Measurements from ENCODE around the gene RARG.

Gene RARG

GRCh38 chr12:53244337-53244736 lies 12.3 kb upstream of the RARG start:
- no peak for DNase-seq

GRCh38 chr12:53241623-53242412 lies 9.8 kb upstream of the RARG start:
- DNase-seq, result no peak

DNA sequence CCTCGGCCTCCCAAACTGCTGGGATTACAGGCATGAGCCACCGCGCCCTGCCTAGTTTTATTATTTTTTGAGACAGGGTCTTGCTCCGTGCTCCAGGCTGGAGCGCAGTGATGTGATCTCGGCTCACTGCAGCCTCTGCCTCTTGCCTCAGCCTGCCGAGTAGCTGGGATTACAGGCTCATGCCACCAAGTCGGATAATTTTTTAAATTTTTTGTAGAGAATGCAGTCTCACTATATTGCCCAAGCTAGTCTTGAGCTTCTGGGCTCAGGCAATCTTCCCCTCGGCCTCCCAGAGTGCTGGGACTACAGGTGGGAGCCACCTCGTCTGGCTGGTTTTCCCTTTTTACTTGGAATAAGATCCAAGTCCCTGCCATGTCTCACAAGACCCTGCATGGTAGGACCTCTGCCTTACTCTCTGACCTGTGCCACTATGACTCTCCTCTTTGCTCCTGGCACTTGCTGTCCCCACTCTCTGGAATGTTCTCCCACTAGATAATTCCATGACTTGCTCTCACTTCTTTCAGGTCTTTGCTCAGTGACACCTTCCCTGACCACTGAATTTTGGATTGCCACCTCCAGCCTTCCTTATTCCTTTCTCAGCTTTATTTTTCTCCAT lies 7.7 kb upstream of the RARG start:
- DNase-seq, result no peak

DNA sequence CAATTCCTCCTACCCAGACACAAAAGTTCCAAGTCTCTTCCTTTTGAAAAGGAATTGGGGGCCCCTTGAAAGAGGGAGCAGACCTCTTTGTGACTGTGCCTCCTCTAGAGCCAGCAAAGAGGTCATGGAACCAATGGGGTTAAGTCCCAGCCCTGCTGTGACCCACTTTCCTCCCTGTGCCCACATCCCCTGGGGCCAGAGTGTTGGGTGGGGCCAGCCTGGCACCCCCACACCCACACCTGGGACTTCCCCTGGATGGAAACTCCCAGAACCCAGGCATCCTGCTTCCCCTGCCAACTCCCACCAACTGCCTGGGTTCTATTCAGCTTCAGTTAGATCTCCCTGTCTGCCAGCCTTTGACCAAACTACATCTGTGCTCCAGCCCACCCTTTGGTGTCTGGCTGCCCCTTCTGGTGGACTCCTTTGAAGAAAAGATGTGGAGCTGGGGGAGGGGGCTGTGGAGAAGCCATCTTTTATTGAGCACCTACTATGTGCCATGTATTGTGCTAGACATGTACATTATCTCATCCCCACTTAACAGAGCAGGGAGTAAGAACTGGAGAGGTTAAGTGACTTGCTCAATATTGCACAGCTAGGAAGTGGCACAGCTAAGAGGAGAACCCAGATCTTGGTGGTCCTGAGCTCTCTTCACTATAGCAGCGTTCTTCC lies 4.6 kb upstream of the RARG start:
- DNase-seq, result no peak

- DNase-seq, result no peak
These were observed 3.9 kb upstream of the RARG start for GRCh38 chr12:53235742-53236442.

DNA sequence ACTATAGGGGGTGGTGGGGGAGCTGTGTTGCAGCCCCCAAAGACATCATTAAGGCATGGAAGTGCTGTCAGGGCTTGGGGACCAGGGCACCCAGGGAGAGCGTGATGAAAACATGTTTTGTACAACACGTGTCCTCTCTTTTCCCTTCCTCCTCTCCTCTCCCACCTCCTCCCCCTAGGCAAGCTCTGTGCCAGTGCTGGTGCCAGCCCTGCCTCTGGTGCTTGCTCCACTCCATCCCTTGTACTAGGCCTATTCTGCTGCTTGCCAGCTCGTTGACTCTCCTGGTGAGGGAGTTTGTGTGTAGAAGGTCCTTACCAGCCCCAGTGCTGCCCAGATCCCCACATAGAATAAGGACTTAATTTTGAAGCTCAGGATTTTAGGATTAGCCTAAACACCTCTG lies 3.2 kb upstream of the RARG start:
- no peak for DNase-seq

- peak; percentile 25 for DNase-seq
These were observed 2.4 kb upstream of the RARG start for GRCh38 chr12:53234271-53234914.

GRCh38 chr12:53233671-53234121 lies 1.7 kb upstream of the RARG start:
- DNase-seq, result no peak

- no peak for DNase-seq
These were observed 845 bp upstream of the RARG start for GRCh38 chr12:53232646-53233461.

GRCh38 chr12:53231671-53231920 lies 413 bp downstream of the RARG start:
- no peak for DNase-seq

GRCh38 chr12:53230108-53230845 lies 1.7 kb downstream of the RARG start:
- DNase-seq, result no peak

DNA sequence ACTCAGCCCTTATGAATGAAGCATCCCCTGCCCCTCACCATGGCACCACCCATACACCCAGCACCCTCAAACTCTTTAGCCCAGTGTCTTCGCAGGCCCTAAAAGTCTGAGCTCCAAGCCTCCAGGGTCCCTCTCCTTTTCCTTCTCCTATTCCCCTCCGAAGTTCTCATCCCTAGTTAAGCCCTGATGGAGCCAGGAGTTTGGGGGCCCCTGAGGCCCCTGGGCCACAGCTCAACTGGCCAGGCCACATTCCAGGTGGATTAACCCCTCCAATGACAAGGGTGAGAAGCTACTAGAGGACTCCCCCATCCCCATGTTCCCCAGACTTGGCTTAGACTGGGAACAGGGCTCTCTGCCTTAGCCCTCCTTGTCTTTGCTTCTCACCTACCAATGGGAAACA lies 2.6 kb downstream of the RARG start:
- no peak for DNase-seq

- no peak for DNase-seq
These were observed 4.2 kb downstream of the RARG start for GRCh38 chr12:53227836-53228235.

- DNase-seq, result no peak
These were observed 4.7 kb downstream of the RARG start for GRCh38 chr12:53227341-53227740.

GRCh38 chr12:53226815-53227214 lies 5.2 kb downstream of the RARG start:
- no peak for DNase-seq

GRCh38 chr12:53225635-53226424 lies 6.2 kb downstream of the RARG start:
- DNase-seq, result no peak

DNA sequence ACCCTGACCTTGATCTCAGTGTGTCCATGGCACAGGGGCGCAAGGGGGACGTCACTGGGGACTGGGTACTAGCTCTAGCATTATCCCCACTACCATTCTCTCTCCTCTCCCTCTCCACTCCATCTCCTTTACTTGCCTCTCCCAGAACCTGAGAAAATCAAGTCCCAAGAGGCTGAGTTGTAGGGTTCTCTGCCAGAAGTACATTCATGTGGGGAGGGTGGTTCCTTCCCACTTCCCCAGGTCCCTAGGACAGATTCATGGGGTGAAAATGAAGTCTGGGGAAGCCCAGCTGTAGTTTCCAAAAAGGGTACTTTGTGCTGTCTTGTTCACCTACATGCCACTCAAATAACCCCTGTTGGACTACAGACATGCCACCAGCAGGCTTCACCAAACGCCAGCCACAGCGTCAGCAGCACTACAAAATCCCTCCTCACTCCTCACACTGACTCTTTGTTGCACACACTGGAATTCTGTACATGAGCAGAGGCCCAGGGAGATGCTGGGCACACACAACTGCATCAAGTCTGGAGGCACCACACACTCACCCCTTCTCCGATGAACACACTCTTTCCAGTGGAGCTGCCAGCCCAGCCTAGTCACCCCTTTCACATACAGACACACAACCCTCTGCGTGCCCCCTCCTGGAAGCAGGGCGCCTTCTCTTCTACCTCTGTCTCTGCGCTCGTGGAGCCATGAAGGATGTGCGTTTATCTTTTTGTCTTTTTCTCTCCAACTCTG lies 6.9 kb downstream of the RARG start:
- DNase-seq, result no peak

DNA sequence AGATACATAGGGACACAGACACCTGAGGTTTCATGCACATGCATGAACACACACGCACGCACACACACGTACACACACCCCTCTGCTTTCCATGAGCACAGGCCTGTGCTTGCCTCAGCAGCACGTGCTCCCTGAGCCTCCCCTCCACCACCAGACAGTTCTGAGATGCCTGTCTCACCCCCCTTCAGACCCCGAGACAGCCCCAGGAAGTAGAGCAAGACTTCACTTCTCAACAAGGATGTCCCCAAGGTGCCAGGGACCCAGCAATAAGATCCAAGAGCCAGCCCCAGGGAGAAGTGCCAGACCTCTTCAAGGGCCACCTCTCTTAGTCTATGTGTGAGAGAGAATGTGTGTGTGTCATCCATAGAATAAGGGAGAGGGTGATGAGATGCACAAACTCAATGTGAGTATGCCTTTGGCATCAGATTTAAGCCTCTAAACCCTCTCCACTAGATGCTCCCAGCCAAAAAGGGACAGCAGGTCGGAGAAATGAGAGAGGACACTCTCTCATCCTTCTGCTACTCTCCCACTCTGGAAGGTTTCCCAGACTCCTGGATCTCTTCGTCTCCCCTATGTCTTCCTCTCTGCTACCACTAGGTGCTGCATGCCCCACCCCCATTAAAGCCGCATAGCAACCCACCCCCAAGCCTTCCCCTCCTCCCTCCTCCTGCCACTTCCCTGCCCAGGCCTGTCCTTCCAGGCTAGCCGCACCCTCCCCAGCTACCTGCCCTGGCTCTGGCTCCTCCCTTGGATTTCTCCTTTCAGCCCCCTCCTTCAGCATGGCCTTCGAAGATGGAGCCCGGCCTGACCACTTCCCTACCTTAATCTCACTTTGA lies 7.7 kb downstream of the RARG start:
- DNase-seq, result no peak

Data from NCI-H1436 (cell line).